Measurements from ENCODE around the gene COP1.

Gene COP1

GRCh38 chr1:175947771-175948170, 259.3 kb downstream of the COP1 start:
- Histone ChIP-seq H2BK120ac (ENCODE audit: low read depth, low read length) (no peak overlapping the region), H2BK12ac (ENCODE audit: low read length) (no peak overlapping the region), H4K8ac (ENCODE audit: low read depth, low read length) (no peak overlapping the region), H3K4me3 (ENCODE audit: low read length in 2 of 2) (no peak overlapping the region), H3K4ac (ENCODE audit: low read length) (no peak overlapping the region), H2AFZ (ENCODE audit: low read length) (no peak overlapping the region), H3K23ac (ENCODE audit: low read depth, low read length, poor library complexity) (no peak overlapping the region), H2BK15ac (ENCODE audit: low read length) (no peak overlapping the region), H3K36me3 (replicated peaks in 1 of 2; ENCODE audit: control insufficient read depth in 2 of 2, insufficient read depth in 2 of 2, low read length in 2 of 2) (peaks cover 0 to 56% of the 10 kb centered on the region in 2 donors), H3K4me2 (ENCODE audit: insufficient read depth, low read length, poor library complexity, severe bottlenecking) (no peak overlapping the region), H3K9me3 (replicated peaks in 1 of 2; ENCODE audit: control insufficient read depth in 2 of 2, insufficient read depth in 1 of 2, low read depth in 1 of 2, low read length in 2 of 2) (peaks cover 0 to 3% of the 10 kb centered on the region in 2 donors), H3K4me1 (ENCODE audit: control insufficient read depth in 2 of 2, insufficient read depth in 1 of 2, low read depth in 1 of 2, low read length in 2 of 2) (no peaks in the 10 kb centered on the region), H3K18ac (ENCODE audit: low read length) (no peak overlapping the region), H2BK5ac (ENCODE audit: low read length) (no peak overlapping the region), H3K14ac (ENCODE audit: low read length) (no peak overlapping the region), H3K9ac (ENCODE audit: low read depth, low read length, poor library complexity) (no peak overlapping the region), H4K91ac (ENCODE audit: low read depth, low read length, poor library complexity) (no peak overlapping the region), H3K27ac (replicated peaks; ENCODE audit: low read length) (no peak overlapping the region), H2AK5ac (ENCODE audit: low read depth, low read length) (no peak overlapping the region), H3K27me3 (ENCODE audit: control insufficient read depth in 3 of 3, insufficient read depth in 3 of 3, low read depth in 1 of 3, low read length in 3 of 3) (no peaks in the 10 kb centered on the region), H3K79me1 (ENCODE audit: low read depth, low read length) (no peaks in the 10 kb centered on the region)
- no peak for DNase-seq (ENCODE audit: low spot score)

GRCh38 chr1:175944591-175944990, 262.5 kb downstream of the COP1 start:
- no peak overlapping the region for H2BK15ac ChIP-seq (ENCODE audit: low read length)
- H3K27me3 ChIP-seq (ENCODE audit: control insufficient read depth in 3 of 3, insufficient read depth in 3 of 3, low read depth in 1 of 3, low read length in 3 of 3) = no peaks in the 10 kb centered on the region
- H4K8ac ChIP-seq (ENCODE audit: low read depth, low read length) = no peak overlapping the region
- no peak overlapping the region for H4K91ac ChIP-seq (ENCODE audit: low read depth, low read length, poor library complexity)
- no peak overlapping the region for H2AK5ac ChIP-seq (ENCODE audit: low read depth, low read length)
- H2BK12ac ChIP-seq (ENCODE audit: low read length) = no peak overlapping the region
- no CpG with 5 or more reads among the region's 2 CpGs for WGBS, 2 donors (ENCODE audit: extremely low coverage in 2 of 2, insufficient read length in 2 of 2, insufficient replicate concordance in 1 of 2)
- no peak overlapping the region for H2BK120ac ChIP-seq (ENCODE audit: low read depth, low read length)
- no peak overlapping the region for H3K9ac ChIP-seq (ENCODE audit: low read depth, low read length, poor library complexity)
- H3K14ac ChIP-seq (ENCODE audit: low read length) = no peak overlapping the region
- H3K27ac ChIP-seq (replicated peaks; ENCODE audit: low read length) = no peak overlapping the region
- no peak overlapping the region for H3K18ac ChIP-seq (ENCODE audit: low read length)
- H3K36me3 ChIP-seq (replicated peaks in 1 of 2; ENCODE audit: control insufficient read depth in 2 of 2, insufficient read depth in 2 of 2, low read length in 2 of 2) = peaks cover 4 to 81% of the 10 kb centered on the region in 2 donors
- H3K4me2 ChIP-seq (ENCODE audit: insufficient read depth, low read length, poor library complexity, severe bottlenecking) = no peak overlapping the region
- no peak for DNase-seq (ENCODE audit: low spot score)
- H3K4me1 ChIP-seq (ENCODE audit: control insufficient read depth in 2 of 2, insufficient read depth in 1 of 2, low read depth in 1 of 2, low read length in 2 of 2) = no peaks in the 10 kb centered on the region
- no peak overlapping the region for H3K4ac ChIP-seq (ENCODE audit: low read length)
- no peaks in the 10 kb centered on the region for H3K79me1 ChIP-seq (ENCODE audit: low read depth, low read length)
- no peak overlapping the region for H3K4me3 ChIP-seq (ENCODE audit: low read length in 2 of 2)
- no peak overlapping the region for H3K23ac ChIP-seq (ENCODE audit: low read depth, low read length, poor library complexity)
- no peaks in the 10 kb centered on the region for H3K9me3 ChIP-seq (replicated peaks in 1 of 2; ENCODE audit: control insufficient read depth in 2 of 2, insufficient read depth in 1 of 2, low read depth in 1 of 2, low read length in 2 of 2)
- H2AFZ ChIP-seq (ENCODE audit: low read length) = no peak overlapping the region
- H2BK5ac ChIP-seq (ENCODE audit: low read length) = no peak overlapping the region

- Histone ChIP-seq H4K91ac (ENCODE audit: low read depth, low read length, poor library complexity) (no peak overlapping the region), H3K9ac (ENCODE audit: low read depth, low read length, poor library complexity) (no peak overlapping the region), H3K4me2 (ENCODE audit: insufficient read depth, low read length, poor library complexity, severe bottlenecking) (no peak overlapping the region), H3K79me1 (ENCODE audit: low read depth, low read length) (peaks cover 4% of the 10 kb centered on the region), H2BK12ac (ENCODE audit: low read length) (no peak overlapping the region), H2AFZ (ENCODE audit: low read length) (no peak overlapping the region), H3K4me3 (ENCODE audit: low read length in 2 of 2) (no peak overlapping the region), H3K4me1 (ENCODE audit: control insufficient read depth in 2 of 2, insufficient read depth in 1 of 2, low read depth in 1 of 2, low read length in 2 of 2) (no peaks in the 10 kb centered on the region), H3K4ac (ENCODE audit: low read length) (no peak overlapping the region), H2BK5ac (ENCODE audit: low read length) (no peak overlapping the region), H3K27me3 (ENCODE audit: control insufficient read depth in 3 of 3, insufficient read depth in 3 of 3, low read depth in 1 of 3, low read length in 3 of 3) (no peaks in the 10 kb centered on the region), H2BK120ac (ENCODE audit: low read depth, low read length) (no peak overlapping the region), H3K36me3 (replicated peaks in 1 of 2; ENCODE audit: control insufficient read depth in 2 of 2, insufficient read depth in 2 of 2, low read length in 2 of 2) (peaks cover 6 to 73% of the 10 kb centered on the region in 2 donors), H3K23ac (ENCODE audit: low read depth, low read length, poor library complexity) (no peak overlapping the region), H4K8ac (ENCODE audit: low read depth, low read length) (no peak overlapping the region), H2AK5ac (ENCODE audit: low read depth, low read length) (no peak overlapping the region), H3K14ac (ENCODE audit: low read length) (no peak overlapping the region), H2BK15ac (ENCODE audit: low read length) (no peak overlapping the region), H3K27ac (replicated peaks; ENCODE audit: low read length) (no peak overlapping the region), H3K9me3 (replicated peaks in 1 of 2; ENCODE audit: control insufficient read depth in 2 of 2, insufficient read depth in 1 of 2, low read depth in 1 of 2, low read length in 2 of 2) (no peaks in the 10 kb centered on the region), H3K18ac (ENCODE audit: low read length) (no peak overlapping the region)
- WGBS, 2 donors (ENCODE audit: extremely low coverage in 2 of 2, insufficient read length in 2 of 2, insufficient replicate concordance in 1 of 2) = no CpG with 5 or more reads among the region's 2 CpGs
- no peak for DNase-seq (ENCODE audit: low spot score)
These were observed 265.9 kb downstream of the COP1 start for GRCh38 chr1:175941164-175941563.

- H4K8ac ChIP-seq (ENCODE audit: low read depth, low read length) = no peak overlapping the region
- H3K4ac ChIP-seq (ENCODE audit: low read length) = no peak overlapping the region
- no peak overlapping the region for H2BK120ac ChIP-seq (ENCODE audit: low read depth, low read length)
- DNase-seq (ENCODE audit: low spot score) = no peak
- no peaks in the 10 kb centered on the region for H3K27me3 ChIP-seq (ENCODE audit: control insufficient read depth in 3 of 3, insufficient read depth in 3 of 3, low read depth in 1 of 3, low read length in 3 of 3)
- H3K36me3 ChIP-seq (replicated peaks in 1 of 2; ENCODE audit: control insufficient read depth in 2 of 2, insufficient read depth in 2 of 2, low read length in 2 of 2) = peaks cover 4 to 40% of the 10 kb centered on the region in 2 donors
- no peak overlapping the region for H3K18ac ChIP-seq (ENCODE audit: low read length)
- H3K14ac ChIP-seq (ENCODE audit: low read length) = no peak overlapping the region
- no peak overlapping the region for H2BK12ac ChIP-seq (ENCODE audit: low read length)
- no peak overlapping the region for H2AK5ac ChIP-seq (ENCODE audit: low read depth, low read length)
- no peak overlapping the region for H2AFZ ChIP-seq (ENCODE audit: low read length)
- H3K9ac ChIP-seq (ENCODE audit: low read depth, low read length, poor library complexity) = no peak overlapping the region
- H3K79me1 ChIP-seq (ENCODE audit: low read depth, low read length) = peaks cover 4% of the 10 kb centered on the region
- H3K23ac ChIP-seq (ENCODE audit: low read depth, low read length, poor library complexity) = no peak overlapping the region
- no CpG with 5 or more reads among the region's 6 CpGs for whole genome bisulfite sequencing, 2 donors (ENCODE audit: extremely low coverage in 2 of 2, insufficient read length in 2 of 2, insufficient replicate concordance in 1 of 2)
- H3K9me3 ChIP-seq (replicated peaks in 1 of 2; ENCODE audit: control insufficient read depth in 2 of 2, insufficient read depth in 1 of 2, low read depth in 1 of 2, low read length in 2 of 2) = no peaks in the 10 kb centered on the region
- H4K91ac ChIP-seq (ENCODE audit: low read depth, low read length, poor library complexity) = no peak overlapping the region
- no peak overlapping the region for H2BK5ac ChIP-seq (ENCODE audit: low read length)
- no peaks in the 10 kb centered on the region for H3K4me1 ChIP-seq (ENCODE audit: control insufficient read depth in 2 of 2, insufficient read depth in 1 of 2, low read depth in 1 of 2, low read length in 2 of 2)
- H3K4me3 ChIP-seq (ENCODE audit: low read length in 2 of 2) = no peak overlapping the region
- no peak overlapping the region for H3K27ac ChIP-seq (replicated peaks; ENCODE audit: low read length)
- no peak overlapping the region for H3K4me2 ChIP-seq (ENCODE audit: insufficient read depth, low read length, poor library complexity, severe bottlenecking)
- H2BK15ac ChIP-seq (ENCODE audit: low read length) = no peak overlapping the region
These were observed 270.4 kb downstream of the COP1 start for GRCh38 chr1:175936736-175937135.

Measured in neuronal stem cell (in vitro differentiated cells).